ENCODE data around the gene CELF1. TPM values are rescaled to one million over a fixed set of nuclear protein-coding genes. Genes with fewer than 3 reads are reported as not detected.

Gene CELF1
- total and polyA plus RNA-seq, 2 experiments from 2014 or later: 124 to 233 TPM

GRCh38 chr11:47433157-47433556 is 119.8 kb downstream of the CELF1 start:
- Histone ChIP-seq H3K9me2 (ENCODE audit: insufficient read depth) (no peaks in the 10 kb centered on the region), H3K36me3 (ENCODE audit: insufficient read depth) (no peaks in the 10 kb centered on the region), H4K20me1 (replicated peaks; ENCODE audit: insufficient read depth) (no peaks in the 10 kb centered on the region), H2AFZ (no peak overlapping the region), H3K27me3 (ENCODE audit: insufficient read depth) (no peaks in the 10 kb centered on the region), H3K4me2 (no peak overlapping the region), H3K27ac (ENCODE audit: low read depth) (no peak overlapping the region), H3K79me2 (replicated peaks; ENCODE audit: insufficient read depth) (no peaks in the 10 kb centered on the region), H3K4me1 (ENCODE audit: insufficient read depth) (no peaks in the 10 kb centered on the region), H3F3A (replicated peaks; ENCODE audit: low read depth) (no peaks in the 10 kb centered on the region), H3K4me3 (no peak overlapping the region)
- Mint-ChIP-seq H3K9me3 (no peaks in the 10 kb centered on the region; the same call in 2 of the 3 replicates), H3K27me3 (ENCODE audit: insufficient read depth, low read depth, poor library complexity) (peaks cover 2% of the 10 kb centered on the region), H3K27ac (no peak overlapping the region), H3K4me1 (no peaks in the 10 kb centered on the region), H3K4me3 (no peak overlapping the region), H3K36me3 (ENCODE audit: low read depth) (no peaks in the 10 kb centered on the region)
- no peak for TF ChIP-seq EZH2 (IDR thresholded peaks at IDR 0.05; ENCODE audit: low read depth, unreplicated experiment)
- TF ChIP-seq POLR2AphosphoS5 (IDR thresholded peaks at IDR 0.05; ENCODE audit: low read depth): no peak
- TF ChIP-seq, protein P1, sequence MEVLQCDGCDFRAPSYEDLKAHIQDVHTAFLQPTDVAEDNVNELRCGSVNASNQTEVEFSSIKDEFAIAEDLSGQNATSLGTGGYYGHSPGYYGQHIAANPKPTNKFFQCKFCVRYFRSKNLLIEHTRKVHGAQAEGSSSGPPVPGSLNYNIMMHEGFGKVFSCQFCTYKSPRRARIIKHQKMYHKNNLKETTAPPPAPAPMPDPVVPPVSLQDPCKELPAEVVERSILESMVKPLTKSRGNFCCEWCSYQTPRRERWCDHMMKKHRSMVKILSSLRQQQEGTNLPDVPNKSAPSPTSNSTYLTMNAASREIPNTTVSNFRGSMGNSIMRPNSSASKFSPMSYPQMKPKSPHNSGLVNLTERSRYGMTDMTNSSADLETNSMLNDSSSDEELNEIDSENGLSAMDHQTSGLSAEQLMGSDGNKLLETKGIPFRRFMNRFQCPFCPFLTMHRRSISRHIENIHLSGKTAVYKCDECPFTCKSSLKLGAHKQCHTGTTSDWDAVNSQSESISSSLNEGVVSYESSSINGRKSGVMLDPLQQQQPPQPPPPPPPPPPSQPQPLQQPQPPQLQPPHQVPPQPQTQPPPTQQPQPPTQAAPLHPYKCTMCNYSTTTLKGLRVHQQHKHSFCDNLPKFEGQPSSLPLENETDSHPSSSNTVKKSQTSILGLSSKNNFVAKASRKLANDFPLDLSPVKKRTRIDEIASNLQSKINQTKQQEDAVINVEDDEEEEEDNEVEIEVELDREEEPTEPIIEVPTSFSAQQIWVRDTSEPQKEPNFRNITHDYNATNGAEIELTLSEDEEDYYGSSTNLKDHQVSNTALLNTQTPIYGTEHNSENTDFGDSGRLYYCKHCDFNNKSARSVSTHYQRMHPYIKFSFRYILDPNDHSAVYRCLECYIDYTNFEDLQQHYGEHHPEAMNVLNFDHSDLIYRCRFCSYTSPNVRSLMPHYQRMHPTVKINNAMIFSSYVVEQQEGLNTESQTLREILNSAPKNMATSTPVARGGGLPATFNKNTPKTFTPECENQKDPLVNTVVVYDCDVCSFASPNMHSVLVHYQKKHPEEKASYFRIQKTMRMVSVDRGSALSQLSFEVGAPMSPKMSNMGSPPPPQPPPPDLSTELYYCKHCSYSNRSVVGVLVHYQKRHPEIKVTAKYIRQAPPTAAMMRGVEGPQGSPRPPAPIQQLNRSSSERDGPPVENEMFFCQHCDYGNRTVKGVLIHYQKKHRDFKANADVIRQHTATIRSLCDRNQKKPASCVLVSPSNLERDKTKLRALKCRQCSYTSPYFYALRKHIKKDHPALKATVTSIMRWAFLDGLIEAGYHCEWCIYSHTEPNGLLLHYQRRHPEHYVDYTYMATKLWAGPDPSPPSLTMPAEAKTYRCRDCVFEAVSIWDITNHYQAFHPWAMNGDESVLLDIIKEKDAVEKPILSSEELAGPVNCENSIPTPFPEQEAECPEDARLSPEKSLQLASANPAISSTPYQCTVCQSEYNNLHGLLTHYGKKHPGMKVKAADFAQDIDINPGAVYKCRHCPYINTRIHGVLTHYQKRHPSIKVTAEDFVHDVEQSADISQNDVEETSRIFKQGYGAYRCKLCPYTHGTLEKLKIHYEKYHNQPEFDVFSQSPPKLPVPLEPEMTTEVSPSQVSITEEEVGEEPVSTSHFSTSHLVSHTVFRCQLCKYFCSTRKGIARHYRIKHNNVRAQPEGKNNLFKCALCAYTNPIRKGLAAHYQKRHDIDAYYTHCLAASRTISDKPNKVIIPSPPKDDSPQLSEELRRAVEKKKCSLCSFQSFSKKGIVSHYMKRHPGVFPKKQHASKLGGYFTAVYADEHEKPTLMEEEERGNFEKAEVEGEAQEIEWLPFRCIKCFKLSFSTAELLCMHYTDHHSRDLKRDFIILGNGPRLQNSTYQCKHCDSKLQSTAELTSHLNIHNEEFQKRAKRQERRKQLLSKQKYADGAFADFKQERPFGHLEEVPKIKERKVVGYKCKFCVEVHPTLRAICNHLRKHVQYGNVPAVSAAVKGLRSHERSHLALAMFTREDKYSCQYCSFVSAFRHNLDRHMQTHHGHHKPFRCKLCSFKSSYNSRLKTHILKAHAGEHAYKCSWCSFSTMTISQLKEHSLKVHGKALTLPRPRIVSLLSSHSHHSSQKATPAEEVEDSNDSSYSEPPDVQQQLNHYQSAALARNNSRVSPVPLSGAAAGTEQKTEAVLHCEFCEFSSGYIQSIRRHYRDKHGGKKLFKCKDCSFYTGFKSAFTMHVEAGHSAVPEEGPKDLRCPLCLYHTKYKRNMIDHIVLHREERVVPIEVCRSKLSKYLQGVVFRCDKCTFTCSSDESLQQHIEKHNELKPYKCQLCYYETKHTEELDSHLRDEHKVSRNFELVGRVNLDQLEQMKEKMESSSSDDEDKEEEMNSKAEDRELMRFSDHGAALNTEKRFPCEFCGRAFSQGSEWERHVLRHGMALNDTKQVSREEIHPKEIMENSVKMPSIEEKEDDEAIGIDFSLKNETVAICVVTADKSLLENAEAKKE (CRISPR knock-in tag; IDR thresholded peaks at IDR 0.05): no peak
- TF ChIP-seq JUNB (IDR thresholded peaks at IDR 0.05; ENCODE audit: unreplicated experiment): no peak
- no peak for TF ChIP-seq CREB1 (CRISPR knock-in tag; IDR thresholded peaks at IDR 0.05; ENCODE audit: low read depth)
- TF ChIP-seq CTCF (conservative IDR thresholded peaks at IDR 0.05; ENCODE audit: low read depth in 2 of 2): no peak
- TF ChIP-seq, protein P2, sequence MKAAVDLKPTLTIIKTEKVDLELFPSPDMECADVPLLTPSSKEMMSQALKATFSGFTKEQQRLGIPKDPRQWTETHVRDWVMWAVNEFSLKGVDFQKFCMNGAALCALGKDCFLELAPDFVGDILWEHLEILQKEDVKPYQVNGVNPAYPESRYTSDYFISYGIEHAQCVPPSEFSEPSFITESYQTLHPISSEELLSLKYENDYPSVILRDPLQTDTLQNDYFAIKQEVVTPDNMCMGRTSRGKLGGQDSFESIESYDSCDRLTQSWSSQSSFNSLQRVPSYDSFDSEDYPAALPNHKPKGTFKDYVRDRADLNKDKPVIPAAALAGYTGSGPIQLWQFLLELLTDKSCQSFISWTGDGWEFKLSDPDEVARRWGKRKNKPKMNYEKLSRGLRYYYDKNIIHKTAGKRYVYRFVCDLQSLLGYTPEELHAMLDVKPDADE (IDR thresholded peaks at IDR 0.05): no peak
- TF ChIP-seq ZNF114 (CRISPR knock-in tag; IDR thresholded peaks at IDR 0.05): no peak
- TF ChIP-seq, protein P3, sequence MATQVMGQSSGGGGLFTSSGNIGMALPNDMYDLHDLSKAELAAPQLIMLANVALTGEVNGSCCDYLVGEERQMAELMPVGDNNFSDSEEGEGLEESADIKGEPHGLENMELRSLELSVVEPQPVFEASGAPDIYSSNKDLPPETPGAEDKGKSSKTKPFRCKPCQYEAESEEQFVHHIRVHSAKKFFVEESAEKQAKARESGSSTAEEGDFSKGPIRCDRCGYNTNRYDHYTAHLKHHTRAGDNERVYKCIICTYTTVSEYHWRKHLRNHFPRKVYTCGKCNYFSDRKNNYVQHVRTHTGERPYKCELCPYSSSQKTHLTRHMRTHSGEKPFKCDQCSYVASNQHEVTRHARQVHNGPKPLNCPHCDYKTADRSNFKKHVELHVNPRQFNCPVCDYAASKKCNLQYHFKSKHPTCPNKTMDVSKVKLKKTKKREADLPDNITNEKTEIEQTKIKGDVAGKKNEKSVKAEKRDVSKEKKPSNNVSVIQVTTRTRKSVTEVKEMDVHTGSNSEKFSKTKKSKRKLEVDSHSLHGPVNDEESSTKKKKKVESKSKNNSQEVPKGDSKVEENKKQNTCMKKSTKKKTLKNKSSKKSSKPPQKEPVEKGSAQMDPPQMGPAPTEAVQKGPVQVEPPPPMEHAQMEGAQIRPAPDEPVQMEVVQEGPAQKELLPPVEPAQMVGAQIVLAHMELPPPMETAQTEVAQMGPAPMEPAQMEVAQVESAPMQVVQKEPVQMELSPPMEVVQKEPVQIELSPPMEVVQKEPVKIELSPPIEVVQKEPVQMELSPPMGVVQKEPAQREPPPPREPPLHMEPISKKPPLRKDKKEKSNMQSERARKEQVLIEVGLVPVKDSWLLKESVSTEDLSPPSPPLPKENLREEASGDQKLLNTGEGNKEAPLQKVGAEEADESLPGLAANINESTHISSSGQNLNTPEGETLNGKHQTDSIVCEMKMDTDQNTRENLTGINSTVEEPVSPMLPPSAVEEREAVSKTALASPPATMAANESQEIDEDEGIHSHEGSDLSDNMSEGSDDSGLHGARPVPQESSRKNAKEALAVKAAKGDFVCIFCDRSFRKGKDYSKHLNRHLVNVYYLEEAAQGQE (IDR thresholded peaks at IDR 0.05; ENCODE audit: unreplicated experiment): no peak
- TF ChIP-seq ZNF331 (CRISPR knock-in tag; IDR thresholded peaks at IDR 0.05; ENCODE audit: low read depth): no peak
- TF ChIP-seq STAT1 (IDR thresholded peaks at IDR 0.05; ENCODE audit: unreplicated experiment): no peak
- no peak for TF ChIP-seq EZH2phosphoT487 (IDR thresholded peaks at IDR 0.05; ENCODE audit: unreplicated experiment)
- TF ChIP-seq NANOG (IDR thresholded peaks at IDR 0.05; ENCODE audit: borderline replicate concordance): no peak
- ATAC-seq: no peak
- DNase-seq (ENCODE audit: low spot score): no peak

Measured in GM23338 (cell line).